K562 (cell line): ENCODE measurements around the gene GRM2.

ENCODE experiments used
- CEBPB ChIP-seq: fragments of 450-650 bp; IDR thresholded peaks from 2 replicates; pipeline ENCODE4 v1.6.1; 2016; ENCODE audit warnings: missing genetic modification characterization, missing compliant biosample characterization
- CTCF ChIP-seq, 3 experiments: IDR thresholded peaks in 2 of 3; conservative IDR thresholded peaks in 1 of 3; 2 replicates each; pipeline ENCODE4 v1.5.1; 2011 to 2012; ENCODE audit warnings: low read length in 3 of 3, mild to moderate bottlenecking in 3 of 3, control low read depth in 2 of 3, improper control_type of control experiment in 1 of 3, inconsistent platforms in 1 of 3, low read depth in 1 of 3, mixed read lengths in 1 of 3, moderate library complexity in 1 of 3; ENCODE audit not compliant: insufficient read depth in 2 of 3
- EZH2 ChIP-seq: IDR thresholded peaks from 2 replicates; pipeline ENCODE4 v1.6.1; 2012; ENCODE audit warnings: low read depth, mild to moderate bottlenecking, inconsistent platforms, low read length, borderline replicate concordance
- GTF2F1 ChIP-seq: IDR thresholded peaks from 2 replicates; pipeline ENCODE4 v1.6.1; 2011; ENCODE audit warnings: low read depth, low read length, improper control_type of control experiment
- HDGF ChIP-seq: fragments of 450-650 bp; IDR thresholded peaks from 2 replicates; pipeline ENCODE4 v1.6.1; 2016
- HLTF ChIP-seq: fragments of 450-650 bp; IDR thresholded peaks from 2 replicates; pipeline ENCODE4 v1.6.1; 2016
- ILK ChIP-seq: fragments of 450-650 bp; IDR thresholded peaks from 2 replicates; pipeline ENCODE4 v1.6.1; 2016; ENCODE audit warnings: missing genetic modification characterization, low read depth, mild to moderate bottlenecking, missing compliant biosample characterization, moderate library complexity, borderline replicate concordance
- MYC ChIP-seq, 2 experiments: fragments of 250-450 bp in 1 of 2; sonication (Bioruptor Pico) in 1 of 2; IDR thresholded peaks; 2 replicates each; pipeline versions ENCODE4 v1.5.1 to v1.6.1; 2012 to 2021; ENCODE audit warnings: low read depth in 2 of 2, borderline replicate concordance in 1 of 2, improper control_type of control experiment in 1 of 2, low read length in 1 of 2, mild to moderate bottlenecking in 1 of 2, moderate library complexity in 1 of 2
- NCOA4 ChIP-seq: fragments of 450-650 bp; IDR thresholded peaks from 2 replicates; pipeline ENCODE4 v1.6.1; 2018; ENCODE audit warnings: mild to moderate bottlenecking; ENCODE audit not compliant: partially characterized antibody
- RBM22 ChIP-seq: fragments of 200-400 bp; formaldehyde crosslinking; IDR thresholded peaks from 2 replicates; pipeline ENCODE4 v1.6.1; 2018; ENCODE audit warnings: low read length, low read depth; ENCODE audit not compliant: poor library complexity, severe bottlenecking
- TF ChIP-seq, protein P1 (sequence below): sonication (generic); formaldehyde crosslinking; IDR thresholded peaks from 2 replicates; pipeline ENCODE4 v1.9.0; 2022; ENCODE audit warnings: mild to moderate bottlenecking, missing genetic modification reagents

DNA sequence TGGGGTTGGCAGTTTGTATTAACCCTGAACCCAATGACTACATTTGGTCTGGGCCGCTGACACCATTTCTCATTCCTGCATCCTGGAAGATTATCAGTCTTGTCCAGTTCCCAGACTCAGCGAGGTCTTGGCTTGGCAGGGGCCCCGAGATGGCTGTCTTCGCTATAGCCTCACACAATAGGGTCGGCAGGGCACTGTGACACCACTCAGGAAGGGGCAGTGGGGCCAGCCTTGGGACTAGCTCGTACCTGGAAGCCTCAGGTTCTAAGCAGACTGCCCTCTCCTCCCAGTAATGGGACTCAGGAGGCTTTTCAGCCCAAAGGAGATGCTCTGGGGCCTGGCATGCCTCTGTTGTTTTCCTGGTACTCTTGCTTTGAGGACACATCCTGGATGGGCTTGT lies 26.7 kb upstream of the GRM2 start:
- no peak for TF ChIP-seq ILK (tag)
- no peak for TF ChIP-seq MYC (IDR thresholded peaks at IDR 0.05; ENCODE audit: low read depth, low read length)
- no peak for TF ChIP-seq MYC (CRISPR knock-in tag; IDR thresholded peaks at IDR 0.05; ENCODE audit: borderline replicate concordance, low read depth)
- TF ChIP-seq HDGF: no peak
- TF ChIP-seq RBM22: no peak
- no peak for TF ChIP-seq CTCF (IDR thresholded peaks at IDR 0.05 in 2 of 3, conservative IDR thresholded peaks at IDR 0.05 in 1 of 3; ENCODE audit: insufficient read depth in 2 of 3, low read depth in 1 of 3, low read length in 3 of 3)
- TF ChIP-seq EZH2: no peak
- TF ChIP-seq HLTF: no peak
- TF ChIP-seq CEBPB (tag): no peak
- no peak for TF ChIP-seq GTF2F1
- TF ChIP-seq NCOA4: no peak
- TF ChIP-seq, protein P1, sequence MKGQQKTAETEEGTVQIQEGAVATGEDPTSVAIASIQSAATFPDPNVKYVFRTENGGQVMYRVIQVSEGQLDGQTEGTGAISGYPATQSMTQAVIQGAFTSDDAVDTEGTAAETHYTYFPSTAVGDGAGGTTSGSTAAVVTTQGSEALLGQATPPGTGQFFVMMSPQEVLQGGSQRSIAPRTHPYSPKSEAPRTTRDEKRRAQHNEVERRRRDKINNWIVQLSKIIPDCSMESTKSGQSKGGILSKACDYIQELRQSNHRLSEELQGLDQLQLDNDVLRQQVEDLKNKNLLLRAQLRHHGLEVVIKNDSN: no peak
